ENCODE measurements around the gene PURB. TPM values are rescaled to one million over a fixed set of nuclear protein-coding genes. Genes with fewer than 3 reads are reported as not detected.

PURB gene
- total and polyA plus RNA-seq, 3 experiments from 2014 or later: 3.2 to 45.1 (median 45.0) TPM

- Mint-ChIP-seq H3K36me3 (peaks cover 0 to 6% (median 3%) of the 10 kb centered on the region in 3 donors), H3K27me3 (peaks cover 0 to 4% of the 10 kb centered on the region in 2 donors), H3K4me3 (no peak overlapping the region), H3K9me3 (no peaks in the 10 kb centered on the region), H3K27ac (peak overlapping the region in 1 of 8 donors; percentile 59), H3K4me1 (no peaks in the 10 kb centered on the region)
- DNase-seq: no peak
- Histone ChIP-seq H3K27me3 (ENCODE audit: insufficient read depth, low read length, poor library complexity, severe bottlenecking) (no peaks in the 10 kb centered on the region), H3K4me1 (ENCODE audit: insufficient read depth, low read length) (no peaks in the 10 kb centered on the region), H3K36me3 (ENCODE audit: insufficient read depth, low read length) (no peaks in the 10 kb centered on the region), H3K27ac (ENCODE audit: low read depth, low read length) (no peak overlapping the region), H3K9me3 (ENCODE audit: low read length) (no peaks in the 10 kb centered on the region), H3K4me3 (ENCODE audit: low read length) (no peak overlapping the region)
- POLR2A ChIA-PET: no interaction called here
- CTCF ChIA-PET: interaction anchor here (1.9 to 2.1 kb wide), 2 partner anchors 17 to 48 kb away, joined by 7 to 8 read pairs; no protein-coding TSS in a partner anchor
These were observed 19.8 kb upstream of the PURB start for GRCh38 chr7:44905002-44905635.

DNA sequence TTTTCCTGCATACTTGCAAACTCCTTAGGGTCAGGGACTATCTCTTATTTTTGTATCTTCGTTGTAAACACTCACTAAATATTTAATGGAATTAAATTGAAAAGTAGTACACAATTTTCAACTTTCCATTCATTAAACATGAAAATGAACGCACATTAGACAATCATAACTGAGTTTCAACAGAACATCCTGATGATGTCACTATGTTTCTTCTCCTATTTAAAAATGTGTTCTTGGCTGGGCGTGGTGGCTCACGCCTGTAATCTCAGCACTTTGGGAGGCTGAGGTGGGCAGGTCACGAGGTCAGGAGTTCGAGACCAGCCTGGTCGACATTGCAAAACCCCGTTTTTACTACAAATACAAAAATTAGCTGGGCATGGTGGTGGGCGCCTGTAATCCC lies 14.1 kb upstream of the PURB start:
- ChIA-PET POLR2A (no interaction called here), CTCF (no interaction called here)
- Mint-ChIP-seq H3K27ac (peak overlapping the region in 1 of 8 donors; percentile 36), H3K36me3 (no peaks in the 10 kb centered on the region), H3K4me3 (no peak overlapping the region), H3K4me1 (peaks cover 2 to 11% (median 9%) of the 10 kb centered on the region in 3 donors), H3K9me3 (no peaks in the 10 kb centered on the region), H3K27me3 (no peaks in the 10 kb centered on the region)
- Histone ChIP-seq H3K9me3 (ENCODE audit: low read length) (no peaks in the 10 kb centered on the region), H3K4me3 (ENCODE audit: low read length) (no peak overlapping the region), H3K27me3 (ENCODE audit: insufficient read depth, low read length, poor library complexity, severe bottlenecking) (no peaks in the 10 kb centered on the region), H3K4me1 (ENCODE audit: insufficient read depth, low read length) (no peaks in the 10 kb centered on the region), H3K36me3 (ENCODE audit: insufficient read depth, low read length) (no peaks in the 10 kb centered on the region), H3K27ac (ENCODE audit: low read depth, low read length) (no peak overlapping the region)
- DNase-seq: no peak

DNA sequence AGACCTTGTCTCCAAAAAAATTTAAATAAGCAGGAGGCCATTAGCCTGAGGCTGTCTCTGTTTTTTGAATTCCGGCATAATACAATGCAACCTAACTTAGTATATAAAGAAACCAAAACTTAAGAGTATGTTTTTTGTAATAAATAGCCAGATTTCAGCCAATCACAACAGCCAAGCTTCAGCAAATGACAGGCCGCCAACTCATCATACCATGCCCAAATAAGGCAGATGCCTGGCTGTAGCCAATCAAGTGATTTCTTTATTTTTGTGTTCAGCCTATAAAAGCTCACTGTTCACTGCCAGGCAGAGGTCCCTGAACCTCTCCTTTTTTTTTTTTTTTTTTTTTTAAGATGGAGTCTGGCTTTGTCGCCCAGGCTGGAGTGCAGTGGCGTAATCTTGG lies 12.7 kb upstream of the PURB start:
- no peak overlapping the region for H3K4me3 ChIP-seq (ENCODE audit: low read length)
- peak overlapping the region in 2 of 8 donors; percentile 4 to 56 for H3K27ac Mint-ChIP-seq

DNA sequence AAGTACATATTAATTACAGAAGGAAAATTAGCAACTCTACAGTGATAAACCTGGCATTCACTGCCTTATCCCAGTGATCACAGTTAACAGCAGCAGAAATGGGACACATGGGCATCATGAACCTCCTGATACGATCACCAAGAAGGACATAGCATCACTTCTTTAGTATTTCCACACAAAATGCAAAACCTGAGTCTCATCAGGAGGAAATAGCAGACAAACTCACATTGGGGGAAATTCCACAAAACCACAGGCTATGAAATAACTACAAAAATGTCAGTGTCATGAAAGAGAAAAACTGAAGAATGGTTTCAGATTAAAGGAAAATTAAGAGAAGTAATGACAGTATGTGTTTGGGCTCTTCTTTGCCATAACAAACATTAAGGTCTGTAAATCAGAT lies 12.0 kb upstream of the PURB start:
- Mint-ChIP-seq H3K36me3 (no peaks in the 10 kb centered on the region), H3K4me1 (peaks cover 9 to 26% (median 19%) of the 10 kb centered on the region in 3 donors), H3K27ac (peak overlapping the region in 3 of 8 donors; percentile 11 to 43 (median 17)), H3K4me3 (no peak overlapping the region), H3K9me3 (no peaks in the 10 kb centered on the region), H3K27me3 (no peaks in the 10 kb centered on the region)
- DNase-seq: no peak
- Histone ChIP-seq H3K4me1 (ENCODE audit: insufficient read depth, low read length) (peaks cover 5% of the 10 kb centered on the region), H3K27ac (ENCODE audit: low read depth, low read length) (no peak overlapping the region), H3K9me3 (ENCODE audit: low read length) (no peaks in the 10 kb centered on the region), H3K27me3 (ENCODE audit: insufficient read depth, low read length, poor library complexity, severe bottlenecking) (no peaks in the 10 kb centered on the region), H3K36me3 (ENCODE audit: insufficient read depth, low read length) (no peaks in the 10 kb centered on the region), H3K4me3 (ENCODE audit: low read length) (no peak overlapping the region)
- ChIA-PET CTCF (interaction anchor here (1.3 kb wide), 1 partner anchor 40 kb away, joined by 3 read pairs; no protein-coding TSS in a partner anchor), POLR2A (interaction anchor here (1.0 kb wide), 1 partner anchor 12 kb away, joined by 3 read pairs; the partner anchor contains the start of gene PURB)

More for the DNA sequence above, 12.7 kb upstream of the PURB start:
- H3K36me3 Mint-ChIP-seq: no peaks in the 10 kb centered on the region
- peaks cover 5 to 20% (median 13%) of the 10 kb centered on the region in 3 donors for H3K4me1 Mint-ChIP-seq
- no peak overlapping the region for H3K4me3 Mint-ChIP-seq
- Histone ChIP-seq H3K36me3 (ENCODE audit: insufficient read depth, low read length) (no peaks in the 10 kb centered on the region), H3K9me3 (ENCODE audit: low read length) (no peaks in the 10 kb centered on the region), H3K27me3 (ENCODE audit: insufficient read depth, low read length, poor library complexity, severe bottlenecking) (no peaks in the 10 kb centered on the region), H3K4me1 (ENCODE audit: insufficient read depth, low read length) (no peaks in the 10 kb centered on the region), H3K27ac (ENCODE audit: low read depth, low read length) (no peak overlapping the region)
- no peak for DNase-seq
- H3K27me3 Mint-ChIP-seq: no peaks in the 10 kb centered on the region
- CTCF ChIA-PET: no interaction called here
- no peaks in the 10 kb centered on the region for H3K9me3 Mint-ChIP-seq
- POLR2A ChIA-PET: interaction anchor here (1.0 kb wide), 1 partner anchor 12 kb away, joined by 3 read pairs; the partner anchor contains the start of gene PURB

GRCh38 chr7:44894888-44895580 lies 9.7 kb upstream of the PURB start:
- Histone ChIP-seq H3K27me3 (ENCODE audit: insufficient read depth, low read length, poor library complexity, severe bottlenecking) (no peaks in the 10 kb centered on the region), H3K4me1 (ENCODE audit: insufficient read depth, low read length) (peaks cover 24% of the 10 kb centered on the region), H3K4me3 (ENCODE audit: low read length) (no peak overlapping the region), H3K36me3 (ENCODE audit: insufficient read depth, low read length) (no peaks in the 10 kb centered on the region), H3K27ac (ENCODE audit: low read depth, low read length) (no peak overlapping the region), H3K9me3 (ENCODE audit: low read length) (no peaks in the 10 kb centered on the region)
- H3K9me3 Mint-ChIP-seq: no peaks in the 10 kb centered on the region
- H3K4me3 Mint-ChIP-seq: no peak overlapping the region
- CTCF ChIA-PET: interaction anchor here (1.0 to 1.5 kb wide), 3 partner anchors 10 to 307 kb away, joined by 3 to 4 read pairs (median 3); partner anchors contain the start of gene PURB
- H3K27ac Mint-ChIP-seq: peak overlapping the region; percentile 28 to 79 (median 72)
- DNase-seq: no peak
- no peaks in the 10 kb centered on the region for H3K36me3 Mint-ChIP-seq
- no peaks in the 10 kb centered on the region for H3K27me3 Mint-ChIP-seq
- peaks cover 26 to 45% (median 38%) of the 10 kb centered on the region in 3 donors for H3K4me1 Mint-ChIP-seq
- POLR2A ChIA-PET: no interaction called here

- DNase-seq: no peak
- peak overlapping the region; percentile 42 to 99 (median 90) for H3K27ac Mint-ChIP-seq
- Histone ChIP-seq H3K27me3 (ENCODE audit: insufficient read depth, low read length, poor library complexity, severe bottlenecking) (no peaks in the 10 kb centered on the region), H3K4me3 (ENCODE audit: low read length) (no peak overlapping the region), H3K27ac (ENCODE audit: low read depth, low read length) (no peak overlapping the region), H3K9me3 (ENCODE audit: low read length) (no peaks in the 10 kb centered on the region), H3K36me3 (ENCODE audit: insufficient read depth, low read length) (no peaks in the 10 kb centered on the region), H3K4me1 (ENCODE audit: insufficient read depth, low read length) (peaks cover 24% of the 10 kb centered on the region)
- POLR2A ChIA-PET: no interaction called here
- no peak overlapping the region for H3K4me3 Mint-ChIP-seq
- H3K36me3 Mint-ChIP-seq: no peaks in the 10 kb centered on the region
- CTCF ChIA-PET: interaction anchor here (1.2 to 1.5 kb wide), 3 partner anchors 8 to 28 kb away, joined by 3 to 4 read pairs (median 3); partner anchors contain the start of gene PURB
- H3K4me1 Mint-ChIP-seq: peaks cover 30 to 53% (median 44%) of the 10 kb centered on the region in 3 donors
- no peaks in the 10 kb centered on the region for H3K27me3 Mint-ChIP-seq
- H3K9me3 Mint-ChIP-seq: no peaks in the 10 kb centered on the region
These were observed 8.4 kb upstream of the PURB start for GRCh38 chr7:44893710-44894234.

DNA sequence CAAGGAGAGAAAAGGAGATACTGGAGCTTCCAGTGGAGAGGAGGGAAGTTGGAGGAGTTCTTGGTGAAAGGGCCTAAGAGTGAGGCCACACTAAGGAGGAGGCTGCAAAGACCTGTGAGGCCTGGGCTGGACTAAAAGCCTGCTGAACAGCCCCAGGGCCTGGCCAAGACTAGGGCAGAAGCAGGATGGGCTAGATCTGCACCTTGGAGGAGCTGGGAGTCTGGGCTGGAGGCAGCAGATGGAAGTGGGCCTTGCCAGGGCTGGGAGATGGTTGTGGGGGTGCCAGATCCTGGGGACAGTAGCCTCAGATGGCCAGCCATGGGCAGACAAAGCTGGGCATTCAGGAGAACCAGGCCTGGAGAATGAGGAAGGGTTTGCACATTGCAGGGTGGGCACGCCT lies 6.5 kb upstream of the PURB start:
- ChIA-PET CTCF (interaction anchor here (1.1 to 3.2 kb wide), 5 partner anchors 10 to 44 kb away, joined by 3 to 12 read pairs (median 6); partner anchors contain the start of gene H2AZ2), POLR2A (interaction anchor here (0.7 kb wide), 1 partner anchor 19 kb away, joined by 10 read pairs; no protein-coding TSS in a partner anchor)
- Mint-ChIP-seq H3K36me3 (no peaks in the 10 kb centered on the region), H3K27me3 (no peaks in the 10 kb centered on the region), H3K27ac (peak overlapping the region; percentile 88 to 99 (median 99)), H3K4me1 (peaks cover 34 to 55% (median 43%) of the 10 kb centered on the region in 3 donors), H3K9me3 (no peaks in the 10 kb centered on the region), H3K4me3 (peak overlapping the region; percentile 34 to 82 (median 67))
- peaks cover 24% of the 10 kb centered on the region for H3K4me1 ChIP-seq (ENCODE audit: insufficient read depth, low read length)
- H3K27ac ChIP-seq (ENCODE audit: low read depth, low read length): peak overlapping the region; percentile 71
- H3K27me3 ChIP-seq (ENCODE audit: insufficient read depth, low read length, poor library complexity, severe bottlenecking): no peaks in the 10 kb centered on the region
- no peak for DNase-seq
- peak overlapping the region; percentile 46 for H3K4me3 ChIP-seq (ENCODE audit: low read length)
- no peaks in the 10 kb centered on the region for H3K36me3 ChIP-seq (ENCODE audit: insufficient read depth, low read length)
- H3K9me3 ChIP-seq (ENCODE audit: low read length): no peaks in the 10 kb centered on the region

All from CD8-positive, alpha-beta memory T cell (primary cell).